Hepatocyte (in vitro differentiated cells): ENCODE data around the gene GPRIN3. TPM values are rescaled to one million over a fixed set of nuclear protein-coding genes. Genes with fewer than 3 reads are reported as not detected.
"Not testable (repeated sequence)": the region's sequence is repeated elsewhere in the genome, so short reads cannot be mapped to it uniquely, and the experiment has no call there.

Experiments used
- DNase-seq: peaks from one replicate; pipeline ENCODE4 v3.0.0-alpha.2; 2016; ENCODE audit warnings: low spot score
- H2AFZ ChIP-seq: fragments of 200-600 bp; sonication (generic); 2 replicates; pipeline ENCODE4 v1.6.0; 2016; ENCODE audit warnings: antibody characterized with exemption, mild to moderate bottlenecking
- H3K27ac ChIP-seq: fragments of 200-600 bp; sonication (generic); 2 replicates; pipeline ENCODE4 v1.5.1; 2016; ENCODE audit warnings: mild to moderate bottlenecking
- H3K27me3 ChIP-seq: fragments of 200-600 bp; sonication (generic); 2 replicates; pipeline ENCODE4 v1.6.1; 2016
- H3K36me3 ChIP-seq: fragments of 200-600 bp; sonication (generic); replicated peaks from 2 replicates; pipeline ENCODE4 v1.5.1; 2016; ENCODE audit warnings: low read depth; ENCODE audit not compliant: insufficient read depth
- H3K4me1 ChIP-seq: fragments of 200-600 bp; sonication (generic); 2 replicates; pipeline ENCODE4 v1.5.1; 2016; ENCODE audit warnings: mild to moderate bottlenecking, moderate library complexity; ENCODE audit not compliant: insufficient read depth
- H3K4me2 ChIP-seq: fragments of 200-600 bp; sonication (generic); 2 replicates; pipeline ENCODE4 v1.6.0; 2016
- H3K4me3 ChIP-seq: fragments of 200-600 bp; sonication (generic); 2 replicates; pipeline ENCODE4 v1.5.1; 2016; ENCODE audit warnings: mild to moderate bottlenecking
- H3K79me2 ChIP-seq: fragments of 200-600 bp; sonication (generic); 2 replicates; pipeline ENCODE4 v1.6.0; 2017; ENCODE audit warnings: mild to moderate bottlenecking
- H3K9me2 ChIP-seq: fragments of 200-600 bp; sonication (generic); replicated peaks from 2 replicates; pipeline ENCODE4 v1.6.0; 2017; ENCODE audit warnings: mild to moderate bottlenecking; ENCODE audit not compliant: insufficient read depth
- H3K9me3 ChIP-seq: fragments of 200-600 bp; sonication (generic); 2 replicates; pipeline ENCODE4 v1.5.1; 2016; ENCODE audit warnings: low read depth, mild to moderate bottlenecking
- H4K20me1 ChIP-seq: fragments of 200-600 bp; sonication (generic); 2 replicates; pipeline ENCODE4 v1.6.0; 2016; ENCODE audit warnings: mild to moderate bottlenecking; ENCODE audit not compliant: insufficient read depth, poor library complexity, severe bottlenecking
- CTCF ChIP-seq: fragments of 200-600 bp; sonication (generic); IDR thresholded peaks from 2 replicates; pipeline ENCODE4 v1.5.1; 2016; ENCODE audit warnings: antibody characterized with exemption, mild to moderate bottlenecking; ENCODE audit not compliant: poor library complexity
- EZH2 ChIP-seq: fragments of 200-600 bp; sonication (generic); IDR thresholded peaks from 2 replicates; pipeline ENCODE4 v1.6.1; 2016; ENCODE audit warnings: antibody characterized with exemption, mild to moderate bottlenecking, borderline replicate concordance
- EZH2phosphoT487 ChIP-seq: fragments of 200-600 bp; sonication (generic); IDR thresholded peaks from one replicate; pipeline ENCODE4 v1.6.1; 2018; ENCODE audit warnings: antibody characterized with exemption, mild to moderate bottlenecking, low read depth, moderate library complexity; ENCODE audit not compliant: unreplicated experiment, severe bottlenecking
- WGBS: methylation state at CpG from one replicate; pipeline ENCODE4 v1.1.6; 2016; ENCODE audit warnings: low lambda C conversion rate; ENCODE audit errors: missing lambda C conversion rate; 5-methylcytosine and 5-hydroxymethylcytosine counted together
- polyA plus RNA-seq: library from polyadenylated mRNA; unstranded; fragments of >200 nt; fragmentation: Nextera tagmentation; extraction: Ambion mirVana; gene quantifications from 2 replicates; pipeline ENCODE4 v1.2.1, GENCODE V29; 2016
- total RNA-seq: library from RNA; depleted of rRNA; stranded (reverse); fragments of >200 nt; gene quantifications from 2 replicates; pipeline ENCODE4 v1.2.3, GENCODE V29; 2014

Gene GPRIN3
- total and polyA plus RNA-seq, 2 experiments from 2014 or later: 0.64 to 3.0 TPM

GRCh38 chr4:89258506-89258905, 49.1 kb downstream of the GPRIN3 start:
- TF ChIP-seq CTCF (no peak), EZH2 (no peak), EZH2phosphoT487 (no peak)

GRCh38 chr4:89257376-89257775, 50.2 kb downstream of the GPRIN3 start:
- H4K20me1 ChIP-seq: no peaks in the 10 kb centered on the region
- no peak for DNase-seq
- no peak for TF ChIP-seq CTCF
- TF ChIP-seq EZH2phosphoT487: no peak
- TF ChIP-seq EZH2: no peak
- no peak overlapping the region for H3K27ac ChIP-seq
- no peaks in the 10 kb centered on the region for H3K27me3 ChIP-seq
- H3K79me2 ChIP-seq: no peaks in the 10 kb centered on the region
- H3K4me2 ChIP-seq: no peak overlapping the region
- no peaks in the 10 kb centered on the region for H3K9me3 ChIP-seq
- H3K4me3 ChIP-seq: no peak overlapping the region
- H2AFZ ChIP-seq: no peak overlapping the region
- no peaks in the 10 kb centered on the region for H3K4me1 ChIP-seq
- WGBS: 91% methylated on average over 2 of the region's 2 CpGs
- H3K36me3 ChIP-seq: no peaks in the 10 kb centered on the region
- H3K9me2 ChIP-seq: no peaks in the 10 kb centered on the region

More at GRCh38 chr4:89258506-89258905, 49.1 kb downstream of the GPRIN3 start:
- H3K27ac ChIP-seq: no peak overlapping the region
- H3K9me2 ChIP-seq: no peaks in the 10 kb centered on the region
- H3K9me3 ChIP-seq: no peaks in the 10 kb centered on the region
- no peaks in the 10 kb centered on the region for H3K36me3 ChIP-seq
- no peak overlapping the region for H2AFZ ChIP-seq
- WGBS: 90% methylated on average over 6 of the region's 6 CpGs
- no peaks in the 10 kb centered on the region for H3K4me1 ChIP-seq
- H3K4me3 ChIP-seq: no peak overlapping the region
- H3K79me2 ChIP-seq: no peaks in the 10 kb centered on the region
- H4K20me1 ChIP-seq: no peaks in the 10 kb centered on the region
- no peak for DNase-seq
- H3K27me3 ChIP-seq: no peaks in the 10 kb centered on the region
- no peak overlapping the region for H3K4me2 ChIP-seq

GRCh38 chr4:89256203-89256800, 51.3 kb downstream of the GPRIN3 start:
- DNase-seq: no peak

GRCh38 chr4:89254847-89255246, 52.8 kb downstream of the GPRIN3 start:
- Histone ChIP-seq H2AFZ (no peak overlapping the region), H3K9me2 (no peaks in the 10 kb centered on the region), H3K79me2 (no peaks in the 10 kb centered on the region), H3K4me1 (no peaks in the 10 kb centered on the region), H3K27me3 (no peaks in the 10 kb centered on the region), H3K36me3 (no peaks in the 10 kb centered on the region), H3K4me3 (no peak overlapping the region), H3K27ac (no peak overlapping the region), H3K4me2 (no peak overlapping the region), H3K9me3 (no peaks in the 10 kb centered on the region), H4K20me1 (no peaks in the 10 kb centered on the region)
- no peak for TF ChIP-seq EZH2phosphoT487
- peak; percentile 60 for TF ChIP-seq CTCF
- TF ChIP-seq EZH2: no peak
- WGBS: 9% methylated on average over 3 of the region's 3 CpGs
- DNase-seq: peak; percentile 45

More at GRCh38 chr4:89256203-89256800, 51.3 kb downstream of the GPRIN3 start:
- Histone ChIP-seq H3K4me1 (no peaks in the 10 kb centered on the region), H3K4me2 (no peak overlapping the region), H3K9me3 (no peaks in the 10 kb centered on the region), H3K27me3 (no peaks in the 10 kb centered on the region), H2AFZ (no peak overlapping the region), H4K20me1 (no peaks in the 10 kb centered on the region), H3K4me3 (no peak overlapping the region), H3K79me2 (no peaks in the 10 kb centered on the region), H3K9me2 (no peaks in the 10 kb centered on the region), H3K36me3 (no peaks in the 10 kb centered on the region), H3K27ac (no peak overlapping the region)
- 62% methylated on average over 3 of the region's 3 CpGs for WGBS
- no peak for TF ChIP-seq EZH2phosphoT487

- H3K27me3 ChIP-seq, H3K79me2 ChIP-seq, H3K9me3 ChIP-seq, H3K4me2 ChIP-seq, H3K4me1 ChIP-seq, H4K20me1 ChIP-seq, H3K4me3 ChIP-seq, H2AFZ ChIP-seq, H3K27ac ChIP-seq, H3K9me2 ChIP-seq, DNase-seq, H3K36me3 ChIP-seq: not testable (repeated sequence)
- 86% methylated on average over 4 of the region's 4 CpGs for WGBS
Measured at GRCh38 chr4:89254347-89254746, 53.3 kb downstream of the GPRIN3 start.
